Measurements from ENCODE around the gene MAPKAPK5. TPM values are rescaled to one million over a fixed set of nuclear protein-coding genes. Genes with fewer than 3 reads are reported as not detected.

MAPKAPK5 gene
- total RNA-seq, 1 donor, result 44.3 TPM

DNA sequence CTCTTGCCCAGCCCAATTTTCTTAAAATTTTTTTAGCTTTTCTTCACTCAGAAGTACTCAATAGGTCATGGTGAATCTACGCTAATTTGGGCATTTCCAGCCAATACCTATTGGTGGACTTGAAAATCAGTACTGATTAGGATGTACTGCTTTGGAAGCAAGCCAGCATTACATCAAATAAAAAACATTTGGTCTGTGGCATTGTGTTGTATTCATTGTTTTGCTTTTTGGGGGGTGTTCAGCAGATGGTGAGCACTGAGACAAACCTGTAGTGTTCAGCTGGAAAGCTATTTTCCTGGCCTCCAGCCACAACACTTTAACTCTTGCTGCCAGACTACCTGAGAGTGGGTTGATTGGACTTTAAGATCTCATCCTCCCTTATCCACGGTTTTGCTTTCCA is 4.0 kb downstream of the MAPKAPK5 start:
- no peak overlapping the region for H3K4me3 ChIP-seq (ENCODE audit: low read length)
- peaks cover 28% of the 10 kb centered on the region for H3K4me1 ChIP-seq (ENCODE audit: insufficient read depth, low read length)
- no peaks in the 10 kb centered on the region for H3K27me3 ChIP-seq (ENCODE audit: insufficient read depth, low read length)
- no peaks in the 10 kb centered on the region for H3K9me3 ChIP-seq (ENCODE audit: low read depth, low read length)

DNA sequence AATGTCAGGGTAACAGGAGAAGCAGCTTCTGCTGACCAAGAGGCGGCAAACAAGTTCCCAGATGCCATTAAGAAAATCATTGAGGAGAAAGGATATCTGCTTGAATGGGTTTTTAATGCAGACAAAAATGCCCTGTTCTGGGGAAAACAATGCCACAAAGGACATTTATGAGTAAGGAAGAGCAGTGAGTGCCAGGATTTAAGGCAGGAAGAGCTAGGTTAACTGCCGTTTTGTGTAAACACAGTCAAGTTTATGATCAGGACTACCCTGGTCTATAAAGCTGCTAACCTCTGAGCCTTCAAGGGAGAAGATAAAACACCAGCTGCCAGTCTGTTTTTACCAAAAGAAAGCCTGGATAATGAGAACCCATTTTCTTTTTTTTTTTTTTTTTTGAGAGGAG is 8.5 kb downstream of the MAPKAPK5 start:
- no peak overlapping the region for H3K4me3 ChIP-seq (ENCODE audit: low read length)
- H3K4me1 ChIP-seq (ENCODE audit: insufficient read depth, low read length), result no peaks in the 10 kb centered on the region
- H3K27me3 ChIP-seq (ENCODE audit: insufficient read depth, low read length), result no peaks in the 10 kb centered on the region
- no peaks in the 10 kb centered on the region for H3K9me3 ChIP-seq (ENCODE audit: low read depth, low read length)

DNA sequence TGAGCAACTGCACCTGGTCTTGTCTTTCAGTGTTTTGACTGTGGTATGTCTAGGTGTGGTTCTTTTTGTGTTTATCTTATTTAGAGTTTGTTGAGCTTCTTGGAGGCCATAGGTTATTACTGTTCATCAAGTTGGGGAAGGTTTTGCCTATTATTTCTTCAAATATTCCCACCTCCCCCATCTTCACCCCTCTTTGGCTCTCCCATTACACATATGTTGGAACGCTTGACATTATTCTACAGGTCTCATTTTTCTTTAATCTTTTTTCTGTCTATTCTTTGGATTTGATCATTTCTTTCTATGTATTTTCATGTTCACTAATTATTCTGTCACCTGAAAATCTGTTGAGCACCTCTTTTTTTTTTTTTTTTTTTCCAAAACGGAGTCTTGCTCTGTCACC is 16.2 kb downstream of the MAPKAPK5 start:
- no peaks in the 10 kb centered on the region for H3K9me3 ChIP-seq (ENCODE audit: low read depth, low read length)
- no peaks in the 10 kb centered on the region for H3K27me3 ChIP-seq (ENCODE audit: insufficient read depth, low read length)
- H3K4me1 ChIP-seq (ENCODE audit: insufficient read depth, low read length), result peaks cover 4% of the 10 kb centered on the region
- H3K4me3 ChIP-seq (ENCODE audit: low read length), result no peak overlapping the region

DNA sequence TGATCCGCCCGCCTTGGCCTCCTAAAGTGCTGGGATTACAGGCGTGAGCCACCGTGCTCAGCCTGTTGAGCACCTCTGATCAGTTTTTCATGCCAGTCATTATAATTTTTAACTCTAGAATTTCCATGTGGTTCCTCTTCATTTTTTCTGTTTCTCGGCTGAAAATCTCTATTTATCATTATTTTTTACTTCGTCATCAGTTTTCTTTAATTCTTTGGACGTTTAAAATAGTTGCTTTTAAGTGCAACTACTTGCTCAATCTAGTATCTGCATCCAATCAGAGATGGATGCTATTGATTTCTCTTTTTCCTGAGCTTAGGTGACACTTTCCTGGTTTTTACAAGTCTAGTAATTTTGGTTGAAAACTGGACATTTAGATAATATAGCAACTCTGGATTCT is 16.8 kb downstream of the MAPKAPK5 start:
- Histone ChIP-seq H3K27me3 (ENCODE audit: insufficient read depth, low read length) (no peaks in the 10 kb centered on the region), H3K4me3 (ENCODE audit: low read length) (no peak overlapping the region), H3K4me1 (ENCODE audit: insufficient read depth, low read length) (peaks cover 4% of the 10 kb centered on the region), H3K9me3 (ENCODE audit: low read depth, low read length) (no peaks in the 10 kb centered on the region)

DNA sequence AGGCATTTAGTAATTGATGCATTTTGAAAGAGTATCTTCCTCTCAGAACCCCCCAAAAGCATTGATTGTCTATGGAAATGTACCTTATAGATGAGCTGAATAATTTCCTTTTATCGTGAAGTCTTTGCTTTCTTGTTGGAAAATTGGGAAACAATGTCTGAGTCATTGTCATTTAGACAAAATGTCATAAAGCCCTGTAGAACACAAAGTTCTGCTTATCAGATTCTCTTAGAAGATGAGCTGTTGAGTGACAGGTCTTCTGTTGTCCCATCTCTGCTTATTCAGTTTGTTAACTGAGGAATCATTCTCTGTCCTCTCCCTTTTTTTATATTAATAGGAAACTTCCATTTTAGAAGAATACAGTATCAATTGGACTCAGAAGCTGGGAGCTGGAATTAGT is 22.9 kb downstream of the MAPKAPK5 start:
- Histone ChIP-seq H3K9me3 (ENCODE audit: low read depth, low read length) (no peaks in the 10 kb centered on the region), H3K4me1 (ENCODE audit: insufficient read depth, low read length) (peaks cover 4% of the 10 kb centered on the region), H3K27me3 (ENCODE audit: insufficient read depth, low read length) (no peaks in the 10 kb centered on the region), H3K4me3 (ENCODE audit: low read length) (no peak overlapping the region)

DNA sequence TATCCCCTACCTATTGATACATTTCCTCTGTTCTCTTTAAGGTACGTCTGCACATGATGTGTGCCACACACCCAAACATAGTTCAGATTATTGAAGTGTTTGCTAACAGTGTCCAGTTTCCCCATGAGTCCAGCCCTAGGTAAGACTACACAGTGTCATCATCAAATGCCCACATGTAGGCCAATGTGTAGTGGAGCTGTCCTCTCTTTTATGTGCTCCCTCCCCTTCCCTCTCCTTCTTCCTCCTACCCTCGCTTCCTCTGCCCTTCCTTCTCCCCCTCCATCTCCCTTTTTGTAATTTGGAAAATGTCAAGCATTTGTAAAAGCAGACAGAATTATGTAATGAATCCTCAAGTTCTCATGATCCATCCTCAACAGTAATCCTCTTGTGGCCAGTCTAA is 25.5 kb downstream of the MAPKAPK5 start:
- H3K4me1 ChIP-seq (ENCODE audit: insufficient read depth, low read length), result no peaks in the 10 kb centered on the region
- no peak overlapping the region for H3K4me3 ChIP-seq (ENCODE audit: low read length)
- no peaks in the 10 kb centered on the region for H3K9me3 ChIP-seq (ENCODE audit: low read depth, low read length)
- H3K27me3 ChIP-seq (ENCODE audit: insufficient read depth, low read length), result no peaks in the 10 kb centered on the region

DNA sequence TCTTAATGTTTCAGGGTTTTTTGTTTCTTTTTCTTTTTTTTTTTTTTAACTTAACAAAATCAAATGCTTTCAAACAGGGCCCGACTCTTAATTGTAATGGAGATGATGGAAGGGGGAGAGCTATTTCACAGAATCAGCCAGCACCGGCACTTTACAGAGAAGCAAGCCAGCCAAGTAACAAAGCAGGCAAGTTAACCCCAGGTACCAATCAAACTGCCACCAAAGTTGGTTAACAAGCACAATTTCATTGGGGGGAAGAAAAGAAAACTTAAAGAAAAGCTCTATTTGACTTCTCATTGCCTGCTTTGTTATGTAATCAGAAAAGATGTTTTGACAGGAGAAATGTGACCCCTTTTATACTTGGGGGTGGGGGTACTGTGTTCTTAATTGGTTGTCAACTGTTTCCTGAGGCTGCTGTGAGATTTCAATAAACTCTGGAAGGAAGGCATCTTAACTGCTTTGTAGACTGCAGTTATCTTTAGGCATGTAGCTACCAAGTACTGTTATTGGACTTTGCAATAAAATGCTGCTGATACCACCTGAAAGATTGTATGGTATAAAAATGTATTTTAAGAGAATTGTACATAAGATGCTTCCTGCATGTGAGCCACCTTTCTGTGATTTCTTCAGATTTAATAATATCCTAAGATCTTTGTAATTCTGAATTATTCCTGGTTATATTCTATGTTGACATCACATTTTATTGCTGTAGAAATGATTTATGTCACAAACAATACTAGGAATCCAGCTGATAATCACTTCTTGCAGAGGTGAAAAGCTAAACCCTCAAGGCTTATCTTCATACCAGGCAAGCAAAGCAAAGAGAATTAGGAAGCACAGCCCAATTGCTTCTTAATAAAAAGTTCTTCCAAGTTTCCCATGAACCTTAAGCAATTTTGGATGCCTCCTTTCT is 26.9 kb downstream of the MAPKAPK5 start:
- Histone ChIP-seq H3K27me3 (ENCODE audit: insufficient read depth, low read length) (no peaks in the 10 kb centered on the region), H3K9me3 (ENCODE audit: low read depth, low read length) (no peaks in the 10 kb centered on the region), H3K4me3 (ENCODE audit: low read length) (no peak overlapping the region), H3K4me1 (ENCODE audit: insufficient read depth, low read length) (no peaks in the 10 kb centered on the region)

DNA sequence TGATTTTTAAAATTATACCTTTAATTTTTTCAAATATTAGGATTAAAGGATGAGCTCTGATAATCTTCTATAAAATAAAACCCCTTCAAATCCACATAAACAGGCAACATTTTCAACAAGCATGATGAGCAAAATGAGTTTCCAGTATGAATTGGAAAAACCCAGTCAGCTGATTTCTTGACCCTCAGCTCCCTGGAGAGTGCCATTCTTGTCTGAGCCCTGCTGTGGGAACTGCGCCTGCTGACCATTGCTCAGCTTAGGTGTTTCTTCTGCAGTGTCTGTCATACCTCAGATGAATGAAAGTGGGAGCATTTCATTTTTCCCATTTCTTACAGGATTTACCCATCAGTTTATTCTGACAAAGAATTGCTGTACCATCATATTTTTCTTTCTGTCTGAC is 27.6 kb downstream of the MAPKAPK5 start:
- H3K9me3 ChIP-seq (ENCODE audit: low read depth, low read length), result no peaks in the 10 kb centered on the region
- H3K27me3 ChIP-seq (ENCODE audit: insufficient read depth, low read length), result no peaks in the 10 kb centered on the region
- no peak overlapping the region for H3K4me3 ChIP-seq (ENCODE audit: low read length)
- no peaks in the 10 kb centered on the region for H3K4me1 ChIP-seq (ENCODE audit: insufficient read depth, low read length)

DNA sequence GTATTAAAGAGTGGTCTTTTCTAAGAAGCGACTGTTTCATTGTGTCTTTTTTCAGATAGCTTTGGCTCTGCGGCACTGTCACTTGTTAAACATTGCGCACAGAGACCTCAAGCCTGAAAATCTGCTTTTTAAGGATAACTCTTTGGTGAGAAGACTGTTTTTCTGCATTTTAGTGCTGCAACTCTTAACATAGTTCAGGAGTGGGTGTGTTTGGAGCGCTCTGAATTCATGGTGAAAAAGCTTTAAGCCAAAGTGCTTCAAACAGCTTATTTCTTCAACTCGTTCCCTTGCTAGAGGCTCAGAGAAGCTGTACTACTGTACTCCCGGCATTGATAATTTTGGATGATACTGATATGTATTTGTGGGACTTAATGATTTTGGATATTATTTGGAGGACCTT is 28.2 kb downstream of the MAPKAPK5 start:
- Histone ChIP-seq H3K4me1 (ENCODE audit: insufficient read depth, low read length) (no peaks in the 10 kb centered on the region), H3K9me3 (ENCODE audit: low read depth, low read length) (no peaks in the 10 kb centered on the region), H3K4me3 (ENCODE audit: low read length) (no peak overlapping the region), H3K27me3 (ENCODE audit: insufficient read depth, low read length) (no peaks in the 10 kb centered on the region)

DNA sequence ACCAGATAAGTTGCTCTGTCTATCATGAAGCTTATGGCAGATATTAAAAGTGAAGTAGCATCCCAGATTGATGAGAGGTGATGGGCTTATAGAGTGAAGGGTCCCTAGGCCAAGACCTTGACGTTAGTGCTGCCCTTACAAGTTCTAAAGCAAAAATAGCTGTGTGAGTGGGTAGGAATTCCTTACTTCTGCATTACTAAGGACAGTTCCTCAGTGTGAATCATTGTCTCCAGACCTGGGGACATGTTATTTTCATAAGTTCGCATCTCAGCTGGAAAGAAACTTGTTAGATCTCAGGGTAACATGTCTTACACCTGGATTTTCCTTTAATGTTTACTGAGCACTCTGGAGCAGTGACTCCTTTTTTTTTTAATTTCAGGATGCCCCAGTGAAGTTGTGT is 28.7 kb downstream of the MAPKAPK5 start:
- H3K4me1 ChIP-seq (ENCODE audit: insufficient read depth, low read length), result no peaks in the 10 kb centered on the region
- no peaks in the 10 kb centered on the region for H3K9me3 ChIP-seq (ENCODE audit: low read depth, low read length)
- H3K4me3 ChIP-seq (ENCODE audit: low read length), result no peak overlapping the region
- H3K27me3 ChIP-seq (ENCODE audit: insufficient read depth, low read length), result no peaks in the 10 kb centered on the region

DNA sequence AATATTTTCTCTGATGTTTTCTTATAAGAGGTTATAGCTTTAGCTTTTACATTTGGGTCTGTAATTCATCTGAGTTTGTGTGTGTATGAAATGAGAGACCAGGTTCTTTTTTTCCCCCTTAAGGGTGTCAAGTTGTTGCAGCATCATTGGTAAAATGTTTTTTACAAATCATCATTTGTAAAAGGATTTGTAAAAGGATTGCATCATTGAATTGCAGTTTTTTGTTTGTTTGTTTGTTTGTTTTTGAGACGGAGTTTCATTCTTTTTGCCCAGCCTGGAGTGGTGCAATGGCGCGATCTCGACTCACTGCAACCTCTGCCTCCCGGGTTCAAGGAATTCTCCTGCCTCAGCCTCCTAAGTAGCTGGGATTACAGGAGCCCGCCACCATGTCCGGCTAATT is 31.1 kb downstream of the MAPKAPK5 start:
- Histone ChIP-seq H3K27me3 (ENCODE audit: insufficient read depth, low read length) (no peaks in the 10 kb centered on the region), H3K4me1 (ENCODE audit: insufficient read depth, low read length) (no peaks in the 10 kb centered on the region), H3K9me3 (ENCODE audit: low read depth, low read length) (no peaks in the 10 kb centered on the region), H3K4me3 (ENCODE audit: low read length) (no peak overlapping the region)

DNA sequence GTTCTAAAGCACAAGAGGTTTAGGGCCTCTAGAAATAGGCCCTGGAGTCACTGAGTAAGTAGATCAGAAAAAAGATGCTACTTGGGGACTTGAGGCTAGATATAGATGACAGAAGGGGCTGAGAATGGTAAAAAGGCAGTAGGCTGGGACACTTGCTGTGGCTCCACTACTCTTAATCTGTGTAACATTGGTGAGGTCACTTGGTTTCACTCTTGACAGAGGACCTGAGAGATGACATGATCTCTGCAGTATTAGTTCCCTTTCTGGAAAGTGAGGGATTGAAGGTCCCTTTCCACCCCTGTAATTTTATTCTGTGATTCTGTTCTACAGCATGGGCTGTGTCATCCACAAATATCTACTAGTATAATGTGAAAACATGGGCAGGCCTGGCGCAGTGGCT is 39.7 kb downstream of the MAPKAPK5 start:
- H3K27me3 ChIP-seq (ENCODE audit: insufficient read depth, low read length), result no peaks in the 10 kb centered on the region
- no peak overlapping the region for H3K4me3 ChIP-seq (ENCODE audit: low read length)
- H3K9me3 ChIP-seq (ENCODE audit: low read depth, low read length), result no peaks in the 10 kb centered on the region
- peaks cover 3% of the 10 kb centered on the region for H3K4me1 ChIP-seq (ENCODE audit: insufficient read depth, low read length)

DNA sequence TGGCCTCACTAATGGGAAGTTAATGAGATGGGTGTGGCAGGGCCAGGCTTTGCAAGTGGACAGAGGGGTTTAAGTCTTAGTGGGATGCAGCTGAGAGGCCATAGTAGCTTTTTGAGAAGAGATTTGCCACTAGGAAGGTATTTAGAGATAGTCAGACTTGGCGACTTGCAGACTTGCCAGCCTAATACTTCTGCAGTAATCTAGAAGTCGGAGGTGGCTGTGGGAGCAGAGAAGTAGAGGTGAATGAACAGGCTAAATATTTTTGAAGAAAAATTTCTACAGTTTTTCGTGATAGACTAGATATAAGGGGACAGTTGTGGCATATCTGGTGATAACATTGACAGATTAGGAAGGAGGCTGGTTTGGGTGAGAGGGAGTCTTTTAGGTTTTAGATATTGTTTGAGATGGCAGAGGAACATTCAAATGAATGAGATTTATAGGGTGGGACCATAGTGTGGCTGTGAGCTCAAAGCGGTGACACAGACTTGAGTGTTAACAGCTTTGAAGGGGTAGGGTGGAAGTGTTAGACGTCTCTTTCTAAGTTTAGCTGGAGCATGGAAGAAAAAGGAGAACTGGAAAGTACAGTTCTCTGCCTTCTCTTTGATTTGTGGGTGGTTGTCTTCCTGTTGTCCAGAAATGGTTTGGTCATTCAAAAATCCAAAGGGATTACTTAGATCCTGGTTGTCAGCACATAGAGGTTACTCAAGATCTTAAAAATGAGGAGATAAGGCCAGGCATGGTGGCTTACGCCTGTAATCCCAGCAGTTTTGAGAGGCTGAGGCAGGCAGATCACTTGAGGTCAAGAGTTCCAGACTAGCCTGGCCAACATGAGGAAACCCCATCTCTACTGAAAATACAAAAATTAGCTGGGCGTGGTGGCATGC is 44.9 kb downstream of the MAPKAPK5 start:
- Histone ChIP-seq H3K27me3 (ENCODE audit: insufficient read depth, low read length) (no peaks in the 10 kb centered on the region), H3K4me3 (ENCODE audit: low read length) (no peak overlapping the region), H3K9me3 (ENCODE audit: low read depth, low read length) (no peaks in the 10 kb centered on the region), H3K4me1 (ENCODE audit: insufficient read depth, low read length) (peaks cover 22% of the 10 kb centered on the region)

DNA sequence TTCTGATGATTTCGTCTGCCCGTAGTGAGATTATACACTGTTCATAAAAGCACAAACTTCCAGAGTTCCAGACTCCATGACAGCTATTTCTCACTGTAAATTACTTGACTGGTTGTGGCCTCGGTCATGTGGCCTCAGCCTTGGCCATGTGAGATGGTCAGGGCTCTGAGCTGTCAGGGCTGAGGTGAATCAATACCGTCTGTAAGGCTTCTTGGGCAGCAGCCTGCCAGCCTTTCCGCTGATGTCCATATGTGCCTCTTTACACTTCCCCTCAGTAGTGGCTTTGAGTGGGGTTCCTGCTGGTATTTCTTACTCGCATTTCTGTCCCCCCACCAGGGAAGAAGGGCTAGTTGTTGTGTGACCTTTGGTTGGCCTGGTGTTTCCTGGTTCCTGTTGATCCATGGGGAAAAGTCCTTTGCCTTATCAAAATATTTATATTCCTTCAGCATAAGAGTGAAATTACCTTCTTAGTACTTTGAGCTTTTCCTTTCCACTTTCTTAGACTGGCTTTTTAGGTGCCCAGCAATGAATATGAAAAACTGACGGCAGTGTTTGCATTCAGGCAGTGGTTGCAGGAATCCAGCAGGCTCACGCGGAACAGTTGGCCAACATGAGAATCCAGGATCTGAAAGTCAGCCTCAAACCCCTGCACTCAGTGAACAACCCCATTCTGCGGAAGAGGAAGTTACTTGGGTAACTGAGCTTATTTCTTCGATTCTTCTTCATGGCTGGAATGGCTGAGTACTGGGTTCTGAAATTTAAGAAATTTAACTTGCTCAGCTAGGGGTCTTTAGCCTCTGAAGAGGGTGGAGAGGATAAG is 46.1 kb downstream of the MAPKAPK5 start:
- H3K4me3 ChIP-seq (ENCODE audit: low read length), result no peak overlapping the region
- H3K27me3 ChIP-seq (ENCODE audit: insufficient read depth, low read length), result no peaks in the 10 kb centered on the region
- peaks cover 22% of the 10 kb centered on the region for H3K4me1 ChIP-seq (ENCODE audit: insufficient read depth, low read length)
- no peaks in the 10 kb centered on the region for H3K9me3 ChIP-seq (ENCODE audit: low read depth, low read length)

DNA sequence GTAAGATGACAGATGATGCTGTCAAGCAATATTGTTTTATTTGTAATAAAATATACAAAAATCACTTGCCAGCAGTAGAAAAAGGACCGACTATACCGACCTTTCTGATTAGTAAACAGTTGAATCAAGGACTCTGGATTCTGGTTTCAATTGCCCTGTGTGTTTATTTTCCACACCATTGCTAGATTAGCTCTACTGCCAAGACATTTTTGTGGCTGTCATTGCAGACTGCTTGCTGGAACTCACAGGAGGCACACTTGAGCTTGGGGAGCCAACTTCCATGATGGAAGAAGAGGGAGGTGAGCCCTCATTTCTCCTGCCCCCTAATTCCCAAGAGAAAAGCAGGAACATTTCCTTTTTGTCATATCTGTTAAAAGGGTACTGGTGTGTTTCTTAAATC is 51.3 kb downstream of the MAPKAPK5 start:
- Histone ChIP-seq H3K4me3 (ENCODE audit: low read length) (no peak overlapping the region), H3K9me3 (ENCODE audit: low read depth, low read length) (no peaks in the 10 kb centered on the region), H3K4me1 (ENCODE audit: insufficient read depth, low read length) (peaks cover 3% of the 10 kb centered on the region), H3K27me3 (ENCODE audit: insufficient read depth, low read length) (no peaks in the 10 kb centered on the region)
